K562 (cell line): ENCODE data around the gene LILRA6. TPM values are rescaled to one million over a fixed set of nuclear protein-coding genes. Genes with fewer than 3 reads are reported as not detected.

Source experiments
- CREM ChIP-seq: IDR thresholded peaks from 2 replicates; pipeline ENCODE4 v1.6.1; 2014; ENCODE audit warnings: antibody characterized with exemption, low read depth
- GATAD2A ChIP-seq: fragments of 450-650 bp; IDR thresholded peaks from 2 replicates; pipeline ENCODE4 v1.6.1; 2017
- HCFC1 ChIP-seq: IDR thresholded peaks from 2 replicates; pipeline ENCODE4 v1.6.1; 2012; ENCODE audit warnings: low read depth, low read length, improper control_type of control experiment
- HMGN3 ChIP-seq: IDR thresholded peaks from 2 replicates; pipeline ENCODE4 v1.6.1; 2011; ENCODE audit warnings: borderline replicate concordance, low read depth, mild to moderate bottlenecking, mixed read lengths, low read length; ENCODE audit not compliant: insufficient read length; ENCODE audit errors: extremely low read depth
- IRF2 ChIP-seq: sonication (generic); formaldehyde crosslinking; IDR thresholded peaks from 2 replicates; pipeline ENCODE4 v1.8.1; 2022; ENCODE audit warnings: mild to moderate bottlenecking, missing genetic modification reagents
- MEF2A ChIP-seq: IDR thresholded peaks from 2 replicates; pipeline ENCODE4 v1.6.1; 2011; ENCODE audit warnings: low read depth, mild to moderate bottlenecking, low read length, moderate library complexity; ENCODE audit not compliant: control insufficient read depth
- MEF2D ChIP-seq: conservative IDR thresholded peaks from 2 replicates; pipeline ENCODE4 v1.6.1; 2016; ENCODE audit warnings: low read depth, missing genetic modification characterization, missing compliant biosample characterization
- NONO ChIP-seq, 2 experiments: fragments of 200-400 bp in 1 of 2; fragments of 450-650 bp in 1 of 2; formaldehyde crosslinking in 1 of 2; IDR thresholded peaks; 2 replicates each; pipeline ENCODE4 v1.6.1; 2017; ENCODE audit warnings: low read depth in 2 of 2, mild to moderate bottlenecking in 2 of 2, moderate library complexity in 2 of 2, low read length in 1 of 2
- NR3C1 ChIP-seq: sonication (generic); formaldehyde crosslinking; IDR thresholded peaks from 2 replicates; pipeline ENCODE4 v1.8.1; 2022; ENCODE audit warnings: missing genetic modification reagents
- RBBP5 ChIP-seq: fragments of 200-600 bp; sonication (generic); IDR thresholded peaks from 2 replicates; pipeline ENCODE4 v1.6.1; 2012; ENCODE audit warnings: borderline replicate concordance, mild to moderate bottlenecking, low read length, control low read depth, inconsistent platforms; ENCODE audit not compliant: insufficient read depth, poor library complexity, severe bottlenecking
- SAFB2 ChIP-seq: fragments of 200-400 bp; formaldehyde crosslinking; IDR thresholded peaks from 2 replicates; pipeline ENCODE4 v1.6.1; 2018; ENCODE audit warnings: borderline replicate concordance, low read length, low read depth, moderate library complexity; ENCODE audit not compliant: severe bottlenecking
- SIN3B ChIP-seq: fragments of 450-650 bp; IDR thresholded peaks from 2 replicates; pipeline ENCODE4 v1.6.1; 2017; ENCODE audit warnings: low read depth, mild to moderate bottlenecking, moderate library complexity
- SIRT6 ChIP-seq: IDR thresholded peaks from one replicate; pipeline ENCODE4 v1.6.1; 2012; ENCODE audit warnings: low read depth, mild to moderate bottlenecking, control low read depth, inconsistent platforms, low read length, moderate library complexity
- STAG1 ChIP-seq: sonication (generic); formaldehyde crosslinking; IDR thresholded peaks from 2 replicates; pipeline ENCODE4 v1.5.0; 2020; ENCODE audit warnings: missing genetic modification reagents, borderline replicate concordance
- TAF7 ChIP-seq: fragments of 450-650 bp; IDR thresholded peaks from 2 replicates; pipeline ENCODE4 v1.6.1; 2016; ENCODE audit warnings: missing genetic modification characterization, missing compliant biosample characterization
- TOE1 ChIP-seq, 2 experiments: fragments of 450-650 bp in 1 of 2; sonication (generic) in 1 of 2; formaldehyde crosslinking in 1 of 2; IDR thresholded peaks; 2 replicates each; pipeline versions ENCODE4 v1.7.1 to v1.8.0; 2016 to 2022; ENCODE audit warnings: borderline replicate concordance in 2 of 2, mild to moderate bottlenecking in 2 of 2, antibody characterized with exemption in 1 of 2, inconsistent platforms in 1 of 2, low read depth in 1 of 2, missing genetic modification reagents in 1 of 2, moderate library complexity in 1 of 2
- TRIM28 ChIP-seq: fragments of 450-650 bp; IDR thresholded peaks from 2 replicates; pipeline ENCODE4 v1.6.1; 2017
- XRCC3 ChIP-seq: fragments of 450-650 bp; IDR thresholded peaks from 2 replicates; pipeline ENCODE4 v1.6.1; 2017; ENCODE audit warnings: mild to moderate bottlenecking, moderate library complexity
- ZNF764 ChIP-seq: fragments of 250-450 bp; sonication (Bioruptor Pico); IDR thresholded peaks from 2 replicates; pipeline ENCODE4 v1.4.0; 2020; ENCODE audit warnings: low read depth, mild to moderate bottlenecking, moderate library complexity
- ZNF785 ChIP-seq: fragments of 250-450 bp; sonication (Bioruptor Pico); IDR thresholded peaks from 2 replicates; pipeline ENCODE4 v1.4.0; 2020; ENCODE audit warnings: mild to moderate bottlenecking
- polyA plus RNA-seq, 8 experiments: library from polyadenylated mRNA; depleted of rRNA in 4 of 8; stranded (reverse) in 5 of 8; unstranded in 3 of 8; fragments of >200 nt; fragmentation: Nextera tagmentation in 2 of 8; fragmentation: Illumina TruSeq in 1 of 8; extraction: Ambion mirVana in 2 of 8; extraction: Trizol in 1 of 8; gene quantifications; 2 replicates each; pipeline versions ENCODE4 v1.2.1 to v1.2.3, GENCODE V29; 2011 to 2014; ENCODE audit warnings: inconsistent platforms in 1 of 8, missing spikeins in 1 of 8
- total RNA-seq, 7 experiments: library from RNA; depleted of rRNA in 6 of 7; stranded (reverse); fragments of >200 nt in 6 of 7; fragmentation: Illumina TruSeq in 2 of 7; extraction: Trizol in 2 of 7; gene quantifications; 2 replicates each; pipeline versions ENCODE4 v1.2.1 to v1.2.3, GENCODE V29; 2011 to 2021; ENCODE audit warnings: low replicate concordance in 1 of 7
- TF ChIP-seq, protein P1 (sequence below): sonication (generic); formaldehyde crosslinking; IDR thresholded peaks from 2 replicates; pipeline ENCODE4 v1.8.1; 2023; ENCODE audit warnings: mild to moderate bottlenecking, missing genetic modification reagents
- TF ChIP-seq, protein P2 (sequence below), 2 experiments: IDR thresholded peaks; 2 replicates each; pipeline ENCODE4 v1.6.1; 2011; ENCODE audit warnings: borderline replicate concordance in 1 of 2, control low read depth in 1 of 2, low read depth in 1 of 2, low read length in 1 of 2, mild to moderate bottlenecking in 1 of 2, mixed read lengths in 1 of 2, moderate library complexity in 1 of 2; ENCODE audit not compliant: insufficient read depth in 1 of 2, insufficient read length in 1 of 2, poor library complexity in 1 of 2, severe bottlenecking in 1 of 2; ENCODE audit errors: extremely low read depth in 1 of 2
- TF ChIP-seq, protein P3 (sequence below): fragments of 450-650 bp; IDR thresholded peaks from 2 replicates; pipeline ENCODE4 v1.6.1; 2016; ENCODE audit warnings: low read depth, mild to moderate bottlenecking, moderate library complexity

Gene LILRA6
- total and polyA plus RNA-seq, 9 of the 15 experiments (the other 6 are each of a cell fraction or from before 2014, with no cell fraction given), result 0.03 TPM; not detected in 8

DNA sequence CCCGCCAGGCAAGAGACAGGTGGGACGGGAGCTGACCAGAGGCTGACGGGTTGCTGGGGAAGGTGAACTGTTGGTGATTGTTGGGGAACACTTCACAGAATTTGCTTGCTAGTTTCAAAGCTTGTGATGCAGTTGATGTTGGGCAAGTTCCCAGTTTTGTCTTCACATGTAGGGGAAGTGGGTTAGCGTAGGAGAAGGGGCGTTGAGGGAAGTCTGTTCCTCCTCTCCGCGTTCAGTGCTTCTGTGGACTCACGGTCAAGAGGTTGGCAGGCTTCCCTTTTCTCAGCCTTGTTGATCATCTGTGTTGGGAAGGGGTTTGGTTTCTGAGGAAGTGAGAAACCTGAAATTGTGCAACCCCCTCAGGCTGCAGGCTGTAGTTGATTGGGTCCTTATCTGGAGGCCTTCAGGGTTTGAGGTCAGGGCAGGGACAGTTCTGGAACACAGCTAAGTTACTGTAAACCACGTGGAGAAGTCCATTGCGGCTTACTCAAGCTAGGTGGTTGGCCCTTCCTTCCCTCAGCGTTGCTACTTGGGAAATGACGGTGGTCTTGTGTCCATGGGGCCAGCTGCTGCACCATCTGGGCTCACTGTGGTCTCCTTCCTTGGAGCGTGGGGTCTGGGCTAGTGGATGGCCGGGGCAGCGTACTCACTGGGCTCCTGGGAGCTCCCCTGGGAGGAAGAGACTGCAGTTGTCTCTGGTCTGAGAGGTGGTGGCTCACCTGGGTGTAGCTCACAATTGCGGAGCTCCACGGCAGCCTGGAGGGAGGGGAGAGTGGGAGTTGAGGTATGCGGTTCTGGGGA lies 34.4 kb downstream of the LILRA6 start (continued):
- TF ChIP-seq NR3C1 (CRISPR knock-in tag) (no peak), MEF2D (tag) (peak; percentile 87; the same call in 1 of the 2 replicates), SIN3B (no peak), ZNF785 (no peak), HMGN3 (peak; percentile 52), XRCC3 (no peak), GATAD2A (no peak), TAF7 (tag) (no peak), RBBP5 (peak; percentile 54), HCFC1 (no peak), IRF2 (CRISPR knock-in tag) (no peak), ZNF764 (CRISPR knock-in tag) (peak; percentile 59; the same call in 1 of the 2 replicates), TRIM28 (peak; percentile 52; the same call in 1 of the 2 replicates), NONO (IDR thresholded peaks at IDR 0.05; ENCODE audit: low read depth in 2 of 2, low read length in 1 of 2) (peak in 1 of 2 experiments; percentile 49; a peak in 2 of 4 replicates), SAFB2 (no peak), SIRT6 (peak; percentile 65), STAG1 (CRISPR knock-in tag) (no peak), MEF2A (peak; percentile 25; the same call in 1 of the 2 replicates), TOE1 (IDR thresholded peaks at IDR 0.05; ENCODE audit: borderline replicate concordance) (0 out of 2 replicates have a peak, but pooled peaks have one; percentile 59), TOE1 (CRISPR knock-in tag; IDR thresholded peaks at IDR 0.05; ENCODE audit: borderline replicate concordance, low read depth) (no peak), CREM (peak; percentile 66; the same call in 1 of the 2 replicates)
- TF ChIP-seq, protein P1, sequence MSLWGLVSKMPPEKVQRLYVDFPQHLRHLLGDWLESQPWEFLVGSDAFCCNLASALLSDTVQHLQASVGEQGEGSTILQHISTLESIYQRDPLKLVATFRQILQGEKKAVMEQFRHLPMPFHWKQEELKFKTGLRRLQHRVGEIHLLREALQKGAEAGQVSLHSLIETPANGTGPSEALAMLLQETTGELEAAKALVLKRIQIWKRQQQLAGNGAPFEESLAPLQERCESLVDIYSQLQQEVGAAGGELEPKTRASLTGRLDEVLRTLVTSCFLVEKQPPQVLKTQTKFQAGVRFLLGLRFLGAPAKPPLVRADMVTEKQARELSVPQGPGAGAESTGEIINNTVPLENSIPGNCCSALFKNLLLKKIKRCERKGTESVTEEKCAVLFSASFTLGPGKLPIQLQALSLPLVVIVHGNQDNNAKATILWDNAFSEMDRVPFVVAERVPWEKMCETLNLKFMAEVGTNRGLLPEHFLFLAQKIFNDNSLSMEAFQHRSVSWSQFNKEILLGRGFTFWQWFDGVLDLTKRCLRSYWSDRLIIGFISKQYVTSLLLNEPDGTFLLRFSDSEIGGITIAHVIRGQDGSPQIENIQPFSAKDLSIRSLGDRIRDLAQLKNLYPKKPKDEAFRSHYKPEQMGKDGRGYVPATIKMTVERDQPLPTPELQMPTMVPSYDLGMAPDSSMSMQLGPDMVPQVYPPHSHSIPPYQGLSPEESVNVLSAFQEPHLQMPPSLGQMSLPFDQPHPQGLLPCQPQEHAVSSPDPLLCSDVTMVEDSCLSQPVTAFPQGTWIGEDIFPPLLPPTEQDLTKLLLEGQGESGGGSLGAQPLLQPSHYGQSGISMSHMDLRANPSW (CRISPR knock-in tag), result no peak; the same call in 1 of the 2 replicates
- TF ChIP-seq, protein P2, sequence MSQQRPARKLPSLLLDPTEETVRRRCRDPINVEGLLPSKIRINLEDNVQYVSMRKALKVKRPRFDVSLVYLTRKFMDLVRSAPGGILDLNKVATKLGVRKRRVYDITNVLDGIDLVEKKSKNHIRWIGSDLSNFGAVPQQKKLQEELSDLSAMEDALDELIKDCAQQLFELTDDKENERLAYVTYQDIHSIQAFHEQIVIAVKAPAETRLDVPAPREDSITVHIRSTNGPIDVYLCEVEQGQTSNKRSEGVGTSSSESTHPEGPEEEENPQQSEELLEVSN (IDR thresholded peaks at IDR 0.05; ENCODE audit: borderline replicate concordance in 1 of 2, extremely low read depth in 1 of 2, insufficient read depth in 1 of 2, insufficient read length in 1 of 2, low read depth in 1 of 2, low read length in 1 of 2, poor library complexity in 1 of 2, severe bottlenecking in 1 of 2), result peak; percentile 72 to 88
- TF ChIP-seq, protein P3, sequence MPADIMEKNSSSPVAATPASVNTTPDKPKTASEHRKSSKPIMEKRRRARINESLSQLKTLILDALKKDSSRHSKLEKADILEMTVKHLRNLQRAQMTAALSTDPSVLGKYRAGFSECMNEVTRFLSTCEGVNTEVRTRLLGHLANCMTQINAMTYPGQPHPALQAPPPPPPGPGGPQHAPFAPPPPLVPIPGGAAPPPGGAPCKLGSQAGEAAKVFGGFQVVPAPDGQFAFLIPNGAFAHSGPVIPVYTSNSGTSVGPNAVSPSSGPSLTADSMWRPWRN, result peak; percentile 96
